A549 treated with Mapracorat at 1 μM for 4 hours (cell line): ENCODE results near the gene PSMC2. TPM values are rescaled to one million over a fixed set of nuclear protein-coding genes. Genes with fewer than 3 reads are reported as not detected.

Experiments
- total RNA-seq: library from RNA; stranded (reverse); fragments of 200-300 nt; extraction: Qiagen RNA extraction; gene quantifications from 5 replicates; pipeline ENCODE4 v1.2.3, GENCODE V29; 2022

Gene PSMC2
- total RNA-seq = 151 to 196 TPM (median 154 TPM) in 5 replicates

DNA sequence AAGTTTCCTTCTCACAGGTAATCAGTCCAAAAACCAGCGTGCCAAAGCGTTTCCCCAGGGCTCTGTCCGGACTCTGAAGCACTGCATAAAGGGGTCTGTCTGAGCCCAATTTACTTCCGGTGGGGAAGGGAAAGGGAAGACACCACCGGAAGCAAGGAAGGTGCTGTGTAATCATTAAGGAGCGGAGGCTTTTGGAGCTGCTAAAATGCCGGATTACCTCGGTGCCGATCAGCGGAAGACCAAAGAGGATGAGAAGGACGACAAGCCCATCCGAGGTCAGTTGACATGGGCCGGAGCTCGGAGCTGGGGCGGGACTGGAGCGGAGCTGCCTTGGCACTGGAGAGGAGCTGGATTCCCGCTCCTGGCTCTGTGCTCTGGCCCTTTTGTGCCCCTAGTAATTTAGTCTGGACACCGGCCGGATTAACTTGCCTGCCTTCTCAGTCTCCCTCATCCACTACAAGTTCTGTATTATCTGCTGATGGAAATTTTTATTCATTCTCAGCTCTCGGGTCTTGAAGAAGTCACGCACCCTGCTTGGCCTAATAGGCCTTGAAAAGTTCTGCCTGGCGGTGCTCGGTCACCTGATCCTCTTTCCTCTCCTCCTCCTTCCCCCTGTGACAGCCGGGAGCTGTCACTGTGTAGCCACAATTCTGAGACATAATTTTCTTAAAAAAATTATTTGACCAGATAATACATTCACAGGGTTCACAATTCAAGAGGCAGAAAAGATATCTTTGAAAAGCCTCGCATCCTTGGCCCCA lies at the start of gene PSMC2:
Gene PSMC2 (plus strand): TSS at position 137 of the 761 bp plus-strand sequence. CDS start 69 bp downstream, at position 206.

DNA sequence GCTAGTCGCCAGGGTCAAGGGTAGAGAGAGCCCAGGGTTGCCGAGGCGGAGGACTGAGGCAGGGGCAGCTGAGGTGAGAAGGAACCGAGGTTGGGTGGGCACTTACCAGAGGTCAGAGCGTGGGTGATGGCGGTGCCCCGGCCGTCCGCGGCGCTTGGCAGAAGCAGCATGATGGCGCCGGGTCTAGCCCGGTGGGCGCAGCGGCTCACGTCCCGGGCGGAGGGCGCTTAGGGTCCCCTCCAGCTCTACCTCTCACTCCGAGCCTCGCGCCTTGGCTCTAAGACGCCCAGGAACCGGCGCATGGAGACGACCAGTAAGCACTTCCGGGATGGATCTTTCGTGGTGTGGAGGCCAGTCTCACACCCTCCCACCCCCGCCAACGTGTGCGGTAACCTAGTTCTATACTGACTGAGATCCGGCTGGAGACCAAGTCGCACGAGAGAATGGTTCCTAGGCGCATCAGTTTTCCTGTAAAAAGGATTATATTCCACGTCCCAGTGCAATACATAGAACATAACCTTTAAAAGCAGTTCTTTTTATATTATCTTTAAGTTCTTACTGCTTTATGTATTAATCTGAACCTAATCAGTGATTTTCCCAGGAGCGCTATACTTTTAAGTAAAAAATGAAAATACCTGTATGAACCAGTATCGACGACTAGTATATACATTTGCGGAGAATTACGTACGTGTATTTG lies 2.8 kb upstream of the PSMC2 start, which contains the start of gene DNAJC2:
Gene DNAJC2 (minus strand): TSS at position 315 of the 697 bp plus-strand sequence. CDS start 145 bp downstream, at position 170.

Other genes starting within 250 kb of the PSMC2 start
- gene NAPEPLD, start 198.5 kb upstream of the PSMC2 start, total RNA-seq = 2.5 to 3.8 TPM (median 3.5 TPM) in 5 replicates
- gene PMPCB, start 50.2 kb upstream of the PSMC2 start, total RNA-seq = 60.8 to 75.6 TPM (median 65.3 TPM) in 5 replicates
- 38.4 to 44.8 TPM (median 40.4 TPM) in 5 replicates for gene DNAJC2, start 2.9 kb upstream of the PSMC2 start, total RNA-seq
- gene SLC26A5, start 98.6 kb downstream of the PSMC2 start, total RNA-seq = not detected in 5 replicates